ENCODE data around the gene SULT4A1. TPM values are rescaled to one million over a fixed set of nuclear protein-coding genes. Genes with fewer than 3 reads are reported as not detected.

SULT4A1 gene, protein sequence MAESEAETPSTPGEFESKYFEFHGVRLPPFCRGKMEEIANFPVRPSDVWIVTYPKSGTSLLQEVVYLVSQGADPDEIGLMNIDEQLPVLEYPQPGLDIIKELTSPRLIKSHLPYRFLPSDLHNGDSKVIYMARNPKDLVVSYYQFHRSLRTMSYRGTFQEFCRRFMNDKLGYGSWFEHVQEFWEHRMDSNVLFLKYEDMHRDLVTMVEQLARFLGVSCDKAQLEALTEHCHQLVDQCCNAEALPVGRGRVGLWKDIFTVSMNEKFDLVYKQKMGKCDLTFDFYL
- total RNA-seq = not detected

DNA sequence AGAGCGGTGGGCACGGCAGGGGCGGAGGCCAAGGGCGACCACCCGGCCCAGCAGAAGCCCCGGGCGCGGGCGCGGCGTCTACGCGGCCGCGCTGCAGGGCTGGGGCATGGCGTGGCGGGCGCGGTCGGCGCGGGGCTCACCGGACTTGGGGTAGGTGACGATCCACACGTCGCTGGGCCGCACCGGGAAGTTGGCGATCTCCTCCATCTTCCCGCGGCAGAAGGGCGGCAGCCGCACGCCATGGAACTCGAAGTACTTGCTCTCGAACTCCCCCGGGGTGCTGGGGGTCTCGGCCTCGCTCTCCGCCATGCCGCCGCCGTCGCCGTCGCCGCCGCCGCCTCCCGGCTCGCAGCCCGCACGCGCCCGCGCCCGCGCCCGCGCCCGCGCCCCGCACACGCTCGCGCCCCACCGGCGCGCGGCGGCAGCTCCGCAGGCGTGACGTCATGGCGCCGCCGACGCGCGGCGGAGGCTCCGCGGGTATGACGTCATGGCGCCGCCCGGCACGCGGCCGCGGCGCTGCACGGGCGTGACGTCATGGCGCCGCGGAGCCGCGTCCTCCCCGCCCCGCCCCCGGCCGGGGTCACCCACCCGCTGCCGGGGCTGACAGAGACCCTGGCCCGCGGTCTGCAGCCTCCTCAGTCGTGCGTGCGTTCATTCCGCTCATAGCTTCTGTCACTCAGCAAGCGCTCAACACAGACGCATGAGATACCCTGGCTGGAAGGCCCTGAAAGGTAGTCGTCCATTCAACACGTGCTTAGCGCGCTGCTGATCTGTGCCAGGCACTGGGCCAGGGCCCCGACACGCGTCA lies at the start of gene SULT4A1:
TSS of gene SULT4A1 (minus strand) at position 440 of the 808 bp plus-strand sequence. CDS start at position 309, 131 bp downstream.
- TF ChIP-seq CTCF (IDR thresholded peaks at IDR 0.05) (no peak), POLR2A (IDR thresholded peaks at IDR 0.05) (no peak)
- no peak within 1 kb of the TSS for H3K4me3 ChIP-seq (replicated peaks in 1 of 3)
- no peaks in the 10 kb centered on the region for H3K4me1 ChIP-seq
- WGBS, 2 donors = 1 to 10% methylated on average over 8 to 33 of the region's 121 CpGs
- H3K9me3 ChIP-seq = no peaks in the 10 kb centered on the region
- intact Hi-C loops (cut with DNase I) = no loop called here
- H3K27ac ChIP-seq = no peak within 1 kb of the TSS
- DNase-seq = no peak
- peaks cover 3% of the 10 kb centered on the region for H3K27me3 ChIP-seq
- no peaks in the 10 kb centered on the region for H3K36me3 ChIP-seq

DNA sequence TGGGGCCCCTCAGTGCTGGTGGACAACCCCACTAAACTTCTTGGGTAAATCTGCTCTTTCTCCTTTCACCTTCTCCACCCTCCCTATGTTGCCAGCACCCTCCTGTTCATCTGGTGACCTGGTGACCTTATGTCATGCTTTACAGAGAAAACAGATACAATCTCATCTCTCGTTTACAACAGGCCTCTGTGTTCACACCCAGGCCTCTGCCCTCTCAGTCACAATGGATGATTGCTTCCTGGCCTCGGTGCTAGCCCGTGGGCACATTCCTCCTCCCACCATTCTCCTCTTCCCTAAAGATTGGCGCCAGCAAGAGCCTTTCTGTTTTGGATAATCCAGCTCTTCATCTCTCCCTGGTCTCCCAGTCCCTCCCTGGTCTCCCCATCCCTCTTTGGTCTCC lies 49.0 kb upstream of the SULT4A1 start:
- DNase-seq = no peak
- intact Hi-C loops (cut with DNase I) = no loop called here
- H3K9me3 ChIP-seq = no peaks in the 10 kb centered on the region
- H3K27me3 ChIP-seq = no peaks in the 10 kb centered on the region
- H3K27ac ChIP-seq = no peak overlapping the region
- 21 to 22% methylated on average over 4 of the region's 4 CpGs for WGBS, 2 donors
- H3K4me3 ChIP-seq (replicated peaks in 1 of 3) = no peak overlapping the region
- H3K36me3 ChIP-seq = no peaks in the 10 kb centered on the region
- TF ChIP-seq CTCF (IDR thresholded peaks at IDR 0.05) (no peak), POLR2A (IDR thresholded peaks at IDR 0.05) (no peak)
- no peaks in the 10 kb centered on the region for H3K4me1 ChIP-seq

- no peaks in the 10 kb centered on the region for H3K36me3 ChIP-seq
- H3K27ac ChIP-seq = no peak overlapping the region
- H3K4me3 ChIP-seq (replicated peaks in 1 of 3) = no peak overlapping the region
- intact Hi-C loops (cut with DNase I) = no loop called here
- H3K4me1 ChIP-seq = no peaks in the 10 kb centered on the region
- no peaks in the 10 kb centered on the region for H3K9me3 ChIP-seq
- TF ChIP-seq POLR2A (IDR thresholded peaks at IDR 0.05) (no peak), CTCF (IDR thresholded peaks at IDR 0.05) (no peak)
- no peaks in the 10 kb centered on the region for H3K27me3 ChIP-seq
- WGBS, 2 donors = 64 to 79% methylated on average over 6 of the region's 6 CpGs
- DNase-seq = no peak
Observed at GRCh38 chr22:43910178-43910695, 47.9 kb upstream of the SULT4A1 start.

GRCh38 chr22:43909708-43910107 lies 47.4 kb upstream of the SULT4A1 start:
- TF ChIP-seq POLR2A (IDR thresholded peaks at IDR 0.05) = no peak
- no peak for TF ChIP-seq CTCF (IDR thresholded peaks at IDR 0.05)
- no peaks in the 10 kb centered on the region for H3K9me3 ChIP-seq
- H3K4me1 ChIP-seq = no peaks in the 10 kb centered on the region
- intact Hi-C loops (cut with DNase I) = no loop called here
- WGBS, 2 donors = 77% methylated on average over 1 of the region's 1 CpG
- H3K36me3 ChIP-seq = no peaks in the 10 kb centered on the region
- no peak overlapping the region for H3K27ac ChIP-seq
- DNase-seq = no peak
- no peaks in the 10 kb centered on the region for H3K27me3 ChIP-seq
- no peak overlapping the region for H3K4me3 ChIP-seq (replicated peaks in 1 of 3)

GRCh38 chr22:43905681-43906080 lies 43.4 kb upstream of the SULT4A1 start:
- intact Hi-C loops (cut with DNase I) = no loop called here
- DNase-seq = no peak
- Histone ChIP-seq H3K4me1 (no peaks in the 10 kb centered on the region), H3K9me3 (no peaks in the 10 kb centered on the region), H3K27me3 (no peaks in the 10 kb centered on the region), H3K4me3 (replicated peaks in 1 of 3) (no peak overlapping the region), H3K36me3 (no peaks in the 10 kb centered on the region), H3K27ac (no peak overlapping the region)
- no peak for TF ChIP-seq CTCF (IDR thresholded peaks at IDR 0.05)
- no peak for TF ChIP-seq POLR2A (IDR thresholded peaks at IDR 0.05)
- WGBS, 2 donors = 55 to 56% methylated on average over 7 of the region's 7 CpGs

All from thyroid gland (tissue), 4 donors.